SK-N-SH (cell line): ENCODE data around the gene COL4A2. TPM values are rescaled to one million over a fixed set of nuclear protein-coding genes. Genes with fewer than 3 reads are reported as not detected.
"Not testable (repeated sequence)": the region's sequence is repeated elsewhere in the genome, so short reads cannot be mapped to it uniquely, and the experiment has no call there.

ENCODE experiments used
- CTCF ChIA-PET: fragments of 300-600, 350-600 bp; formaldehyde crosslinking; extraction: SDS; loops from one replicate; lab custom pipeline; 2021; lab: Yijun Ruan, JAX
- POLR2A ChIA-PET: fragments of 350-600 bp; sonication (Branson Sonifier 250); formaldehyde crosslinking; extraction: SDS; loops from one replicate; lab custom pipeline; 2020; ENCODE audit warnings: antibody characterized with exemption, inconsistent platforms; lab: Yijun Ruan, JAX
- DNase-seq: peaks from one replicate; pipeline ENCODE4 v3.0.0; 2012
- H2AFZ ChIP-seq: fragments of 200-600 bp; sonication (generic); 2 replicates; pipeline ENCODE4 v1.8.1; 2016; ENCODE audit warnings: antibody characterized with exemption, mild to moderate bottlenecking, low read depth
- H3F3A ChIP-seq: fragments of 200-600 bp; sonication (generic); replicated peaks from 2 replicates; pipeline ENCODE3; 2016; ENCODE audit warnings: antibody characterized with exemption, mild to moderate bottlenecking; ENCODE audit not compliant: insufficient read depth
- H3K27ac ChIP-seq, 2 experiments: fragments of 200-500 bp in 1 of 2; fragments of 200-600 bp in 1 of 2; sonication (Bioruptor generic) in 1 of 2; sonication (generic), shearing (Covaris generic) in 1 of 2; 2 replicates each; pipeline versions ENCODE4 v1.5.1 to v1.6.1; 2014 to 2016; ENCODE audit warnings: low read depth in 2 of 2, inconsistent platforms in 1 of 2, low read length in 1 of 2, mild to moderate bottlenecking in 1 of 2, mixed read lengths in 1 of 2
- H3K27me3 ChIP-seq: fragments of 200-600 bp; sonication (generic), shearing (Covaris generic); 2 replicates; pipeline ENCODE4 v1.6.1; 2016; ENCODE audit warnings: mixed run types; ENCODE audit not compliant: insufficient read depth
- H3K36me3 ChIP-seq, 2 experiments: fragments of 200-500 bp in 1 of 2; fragments of 200-600 bp in 1 of 2; sonication (Bioruptor generic) in 1 of 2; sonication (generic) in 1 of 2; replicated peaks in 1 of 2; 2 replicates each; pipeline versions ENCODE3 to v1.5.1; 2014 to 2016; ENCODE audit warnings: low read length in 1 of 2, mild to moderate bottlenecking in 1 of 2; ENCODE audit not compliant: insufficient read depth in 2 of 2, control insufficient read depth in 1 of 2
- H3K4me1 ChIP-seq, 2 experiments: fragments of 200-500 bp in 1 of 2; fragments of 200-600 bp in 1 of 2; sonication (Bioruptor generic) in 1 of 2; sonication (generic), shearing (Covaris generic) in 1 of 2; 2 replicates each; pipeline versions ENCODE4 v1.5.1 to v1.6.1; 2014 to 2016; ENCODE audit warnings: low read depth in 1 of 2, low read length in 1 of 2, mixed run types in 1 of 2; ENCODE audit not compliant: insufficient read depth in 2 of 2, control insufficient read depth in 1 of 2
- H3K4me2 ChIP-seq: fragments of 200-600 bp; sonication (generic), shearing (Covaris generic); 2 replicates; pipeline ENCODE4 v1.6.1; 2017; ENCODE audit warnings: mixed run types
- H3K4me3 ChIP-seq, 2 experiments: fragments of 200-500 bp in 1 of 2; fragments of 200-600 bp in 1 of 2; sonication (Bioruptor generic) in 1 of 2; sonication (generic), shearing (Covaris generic) in 1 of 2; 2 replicates each; pipeline versions ENCODE4 v1.5.1 to v1.8.1; 2014 to 2016; ENCODE audit warnings: low read depth in 2 of 2, inconsistent platforms in 1 of 2, low read length in 1 of 2, mild to moderate bottlenecking in 1 of 2, mixed read lengths in 1 of 2, moderate library complexity in 1 of 2
- H3K79me2 ChIP-seq: fragments of 200-600 bp; sonication (generic); 2 replicates; pipeline ENCODE4 v1.8.1; 2017; ENCODE audit warnings: mild to moderate bottlenecking; ENCODE audit not compliant: insufficient read depth
- H3K9ac ChIP-seq: fragments of 200-600 bp; sonication (generic); 2 replicates; pipeline ENCODE4 v1.6.1; 2017; ENCODE audit warnings: mixed run types
- H3K9me2 ChIP-seq: fragments of 200-600 bp; sonication (generic); 2 replicates; pipeline ENCODE4 v1.6.1; 2017; ENCODE audit warnings: mixed run types
- H3K9me3 ChIP-seq: fragments of 200-600 bp; sonication (generic); 2 replicates; pipeline ENCODE4 v1.6.1; 2017; ENCODE audit warnings: mixed run types, mild to moderate bottlenecking, moderate library complexity
- H4K20me1 ChIP-seq: fragments of 200-600 bp; sonication (generic); 2 replicates; pipeline ENCODE4 v1.6.1; 2017; ENCODE audit warnings: mild to moderate bottlenecking, mixed run types; ENCODE audit not compliant: insufficient read depth
- EZH2phosphoT487 ChIP-seq: fragments of 200-600 bp; sonication (generic); IDR thresholded peaks from 2 replicates; pipeline ENCODE4 v1.6.1; 2017; ENCODE audit warnings: low read depth, mixed run types, mild to moderate bottlenecking, antibody characterized with exemption, moderate library complexity, borderline replicate concordance
- FOSL2 ChIP-seq: IDR thresholded peaks from 2 replicates; pipeline ENCODE4 v1.4.0; 2012; ENCODE audit warnings: low read depth, mild to moderate bottlenecking, moderate library complexity, borderline replicate concordance
- JUND ChIP-seq: IDR thresholded peaks from 2 replicates; pipeline ENCODE4 v1.4.0; 2012
- MXI1 ChIP-seq: IDR thresholded peaks from 2 replicates; pipeline ENCODE4 v1.6.1; 2012; ENCODE audit warnings: mild to moderate bottlenecking, low read depth, low read length, improper control_type of control experiment
- RAD21 ChIP-seq: IDR thresholded peaks from 2 replicates; pipeline ENCODE4 v1.6.1; 2012; ENCODE audit warnings: mild to moderate bottlenecking, low read length
- RCOR1 ChIP-seq: fragments of 150-350 bp; IDR thresholded peaks from 2 replicates; pipeline ENCODE4 v1.6.1; 2017; ENCODE audit warnings: antibody characterized with exemption, low read length
- SMC3 ChIP-seq: IDR thresholded peaks from 2 replicates; pipeline ENCODE4 v1.6.1; 2012; ENCODE audit warnings: low read depth, low read length, improper control_type of control experiment
- TCF12 ChIP-seq: IDR thresholded peaks from 2 replicates; pipeline ENCODE4 v1.4.0; 2012
- WGBS: methylation state at CpG from one replicate; pipeline ENCODE4 v1.1.6; 2017; ENCODE audit warnings: low lambda C conversion rate; 5-methylcytosine and 5-hydroxymethylcytosine counted together
- polyA plus RNA-seq, 3 experiments: library from polyadenylated mRNA; depleted of rRNA; stranded (reverse); fragments of >200 nt; gene quantifications; 2 replicates each; pipeline ENCODE4 v1.2.3, GENCODE V29; 2012
- TF ChIP-seq, protein P1 (sequence below): IDR thresholded peaks from 2 replicates; pipeline ENCODE4 v1.6.1; 2012; ENCODE audit warnings: mild to moderate bottlenecking, low read depth, low read length, moderate library complexity
- TF ChIP-seq, protein P2 (sequence below): fragments of 200-600 bp; sonication (generic); IDR thresholded peaks from 2 replicates; pipeline ENCODE4 v1.6.1; 2017; ENCODE audit warnings: antibody characterized with exemption, mild to moderate bottlenecking, moderate library complexity

COL4A2 gene
- polyA plus RNA-seq, 1 of the 3 experiments (the other 2 are of a cell fraction): 137 TPM

DNA sequence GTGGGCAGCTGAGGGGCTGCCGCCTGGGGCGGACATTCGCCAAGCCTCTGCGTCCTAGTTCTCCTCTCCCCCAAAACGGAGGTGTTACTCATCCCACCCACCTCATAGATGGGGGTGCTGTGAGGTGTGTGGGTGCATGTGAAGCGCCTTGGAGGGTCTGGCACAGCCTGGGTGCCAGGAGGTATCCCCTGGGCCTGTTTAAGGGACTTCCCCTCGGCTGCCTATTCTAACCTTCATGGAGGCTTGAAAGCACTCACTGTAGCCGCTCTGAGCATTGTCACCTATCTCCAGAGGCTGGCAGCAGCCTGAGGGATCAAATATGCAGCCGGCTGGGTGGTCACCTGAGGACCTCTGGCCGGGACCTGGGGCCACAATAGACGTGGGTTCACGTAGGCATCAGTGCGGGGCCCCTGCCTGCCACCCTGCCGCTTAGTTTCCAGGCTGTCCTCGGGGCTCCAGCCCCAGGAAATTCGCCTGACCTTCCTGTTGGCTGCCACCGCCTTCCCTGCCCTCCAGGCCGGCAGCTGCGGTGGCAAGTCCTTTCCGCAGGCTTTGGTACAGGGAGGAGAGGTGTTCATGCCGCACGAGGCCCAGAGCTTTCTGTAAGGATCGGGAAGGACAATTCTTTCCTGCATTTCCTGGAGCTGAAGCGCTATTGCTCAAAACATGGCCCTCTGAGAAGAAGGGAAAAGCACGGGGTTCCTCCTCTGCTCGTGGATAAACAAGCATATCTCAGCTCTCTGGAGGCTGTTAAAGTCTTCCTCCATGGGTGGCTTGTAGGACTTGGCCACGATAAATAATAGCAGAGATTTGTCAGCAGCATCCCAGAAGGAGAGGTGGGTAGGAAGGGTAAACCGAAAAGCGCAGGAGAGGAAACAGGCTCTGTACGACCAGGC lies 4.6 kb downstream of the COL4A2 start (continued):
- TF ChIP-seq RAD21 (no peak), RCOR1 (no peak), JUND (no peak), EZH2phosphoT487 (no peak), SMC3 (no peak)
- TF ChIP-seq, protein P1, sequence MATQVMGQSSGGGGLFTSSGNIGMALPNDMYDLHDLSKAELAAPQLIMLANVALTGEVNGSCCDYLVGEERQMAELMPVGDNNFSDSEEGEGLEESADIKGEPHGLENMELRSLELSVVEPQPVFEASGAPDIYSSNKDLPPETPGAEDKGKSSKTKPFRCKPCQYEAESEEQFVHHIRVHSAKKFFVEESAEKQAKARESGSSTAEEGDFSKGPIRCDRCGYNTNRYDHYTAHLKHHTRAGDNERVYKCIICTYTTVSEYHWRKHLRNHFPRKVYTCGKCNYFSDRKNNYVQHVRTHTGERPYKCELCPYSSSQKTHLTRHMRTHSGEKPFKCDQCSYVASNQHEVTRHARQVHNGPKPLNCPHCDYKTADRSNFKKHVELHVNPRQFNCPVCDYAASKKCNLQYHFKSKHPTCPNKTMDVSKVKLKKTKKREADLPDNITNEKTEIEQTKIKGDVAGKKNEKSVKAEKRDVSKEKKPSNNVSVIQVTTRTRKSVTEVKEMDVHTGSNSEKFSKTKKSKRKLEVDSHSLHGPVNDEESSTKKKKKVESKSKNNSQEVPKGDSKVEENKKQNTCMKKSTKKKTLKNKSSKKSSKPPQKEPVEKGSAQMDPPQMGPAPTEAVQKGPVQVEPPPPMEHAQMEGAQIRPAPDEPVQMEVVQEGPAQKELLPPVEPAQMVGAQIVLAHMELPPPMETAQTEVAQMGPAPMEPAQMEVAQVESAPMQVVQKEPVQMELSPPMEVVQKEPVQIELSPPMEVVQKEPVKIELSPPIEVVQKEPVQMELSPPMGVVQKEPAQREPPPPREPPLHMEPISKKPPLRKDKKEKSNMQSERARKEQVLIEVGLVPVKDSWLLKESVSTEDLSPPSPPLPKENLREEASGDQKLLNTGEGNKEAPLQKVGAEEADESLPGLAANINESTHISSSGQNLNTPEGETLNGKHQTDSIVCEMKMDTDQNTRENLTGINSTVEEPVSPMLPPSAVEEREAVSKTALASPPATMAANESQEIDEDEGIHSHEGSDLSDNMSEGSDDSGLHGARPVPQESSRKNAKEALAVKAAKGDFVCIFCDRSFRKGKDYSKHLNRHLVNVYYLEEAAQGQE: no peak
- TF ChIP-seq, all 33 proteins: peak for 0

DNA sequence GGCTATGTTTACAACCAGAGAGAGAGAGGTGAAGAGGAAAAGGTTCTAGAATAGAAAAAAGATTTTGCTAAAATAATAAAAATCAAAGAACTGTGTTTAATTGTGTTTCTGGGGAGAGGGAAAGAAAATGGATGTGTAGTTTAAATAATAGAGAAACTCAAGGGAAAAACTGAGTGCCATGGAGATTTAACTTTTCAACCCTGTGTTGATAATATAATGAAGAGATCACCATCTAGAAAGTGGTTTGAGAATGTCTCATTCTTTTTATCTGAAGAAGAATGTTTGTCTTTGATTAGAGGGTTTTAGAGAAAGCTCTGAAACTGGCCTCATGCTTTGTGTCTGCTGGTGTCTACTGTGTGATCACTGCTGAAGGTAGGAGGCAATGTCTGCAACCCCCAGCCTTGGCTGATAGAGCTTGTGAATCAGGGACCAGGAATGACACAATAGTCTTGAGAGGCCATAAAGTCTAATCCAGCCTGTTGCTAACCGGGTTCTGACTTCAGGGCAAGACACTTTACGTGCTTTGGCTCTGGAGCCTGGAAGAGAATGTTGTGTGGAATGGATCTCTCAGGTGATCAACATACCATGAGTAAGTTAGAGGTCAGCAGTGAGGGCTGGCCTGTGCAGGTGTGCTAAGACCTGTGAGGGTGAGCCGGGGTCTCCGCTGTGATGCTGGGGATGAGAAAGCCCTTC lies 5.4 kb downstream of the COL4A2 start:
- POLR2A ChIA-PET: no interaction called here
- no peak for DNase-seq
- peaks cover 2 to 19% of the 10 kb centered on the region in 2 experiments for H3K36me3 ChIP-seq

DNA sequence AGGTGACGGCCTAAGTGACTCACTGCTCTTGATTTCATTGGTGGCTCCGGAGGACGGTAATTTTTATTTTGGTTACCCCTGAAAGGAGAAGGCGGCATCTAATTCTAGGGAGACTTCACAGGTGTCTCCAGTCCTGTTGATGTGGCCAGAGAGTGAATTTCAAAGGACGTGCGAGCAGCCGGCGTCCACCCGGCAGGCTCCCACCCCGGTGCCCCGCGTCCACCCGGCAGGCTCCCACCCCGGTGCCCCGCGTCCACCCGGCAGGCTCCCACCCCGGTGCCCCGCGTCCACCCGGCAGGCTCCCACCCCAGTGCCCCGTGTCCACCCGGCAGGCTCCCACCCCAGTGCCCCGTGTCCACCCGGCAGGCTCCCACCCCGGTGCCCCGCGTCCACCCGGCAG lies 6.2 kb downstream of the COL4A2 start:
- H3K27ac ChIP-seq, H3K9me2 ChIP-seq, H2AFZ ChIP-seq, POLR2A ChIA-PET, H4K20me1 ChIP-seq, H3K9ac ChIP-seq, H3K9me3 ChIP-seq, DNase-seq, H3K4me2 ChIP-seq, H3K4me3 ChIP-seq, H3K27me3 ChIP-seq: not testable (repeated sequence)
- CTCF ChIA-PET: interaction anchor here (1.0 to 1.1 kb wide), 2 partner anchors 10 to 103 kb away, joined by 3 read pairs; no protein-coding TSS in a partner anchor
- WGBS: 95% methylated on average over 10 of the region's 29 CpGs
- Histone ChIP-seq H3K36me3 (peaks cover 2 to 19% of the 10 kb centered on the region in 2 experiments), H3F3A (peaks cover 37% of the 10 kb centered on the region), H3K79me2 (peaks cover 95% of the 10 kb centered on the region), H3K4me1 (peaks cover 16 to 29% of the 10 kb centered on the region in 2 experiments; a peak in 3 of 4 replicates)

More for the DNA sequence above, 5.4 kb downstream of the COL4A2 start:
- Histone ChIP-seq H3F3A (peaks cover 32% of the 10 kb centered on the region), H3K27me3 (no peaks in the 10 kb centered on the region), H3K27ac (peak overlapping the region in 1 of 2 experiments; percentile 48; a peak in 2 of 4 replicates), H3K4me3 (peak overlapping the region in 1 of 2 experiments; percentile 15; a peak in 1 of 4 replicates), H3K4me2 (peak overlapping the region; percentile 54), H3K9me2 (no peaks in the 10 kb centered on the region), H2AFZ (no peak overlapping the region), H4K20me1 (no peaks in the 10 kb centered on the region), H3K9me3 (no peaks in the 10 kb centered on the region), H3K4me1 (peaks cover 22 to 29% of the 10 kb centered on the region in 2 experiments; a peak in 3 of 4 replicates), H3K9ac (peak overlapping the region; percentile 14; the same call in 1 of the 2 replicates), H3K79me2 (peaks cover 95% of the 10 kb centered on the region)
- TF ChIP-seq, protein P2, sequence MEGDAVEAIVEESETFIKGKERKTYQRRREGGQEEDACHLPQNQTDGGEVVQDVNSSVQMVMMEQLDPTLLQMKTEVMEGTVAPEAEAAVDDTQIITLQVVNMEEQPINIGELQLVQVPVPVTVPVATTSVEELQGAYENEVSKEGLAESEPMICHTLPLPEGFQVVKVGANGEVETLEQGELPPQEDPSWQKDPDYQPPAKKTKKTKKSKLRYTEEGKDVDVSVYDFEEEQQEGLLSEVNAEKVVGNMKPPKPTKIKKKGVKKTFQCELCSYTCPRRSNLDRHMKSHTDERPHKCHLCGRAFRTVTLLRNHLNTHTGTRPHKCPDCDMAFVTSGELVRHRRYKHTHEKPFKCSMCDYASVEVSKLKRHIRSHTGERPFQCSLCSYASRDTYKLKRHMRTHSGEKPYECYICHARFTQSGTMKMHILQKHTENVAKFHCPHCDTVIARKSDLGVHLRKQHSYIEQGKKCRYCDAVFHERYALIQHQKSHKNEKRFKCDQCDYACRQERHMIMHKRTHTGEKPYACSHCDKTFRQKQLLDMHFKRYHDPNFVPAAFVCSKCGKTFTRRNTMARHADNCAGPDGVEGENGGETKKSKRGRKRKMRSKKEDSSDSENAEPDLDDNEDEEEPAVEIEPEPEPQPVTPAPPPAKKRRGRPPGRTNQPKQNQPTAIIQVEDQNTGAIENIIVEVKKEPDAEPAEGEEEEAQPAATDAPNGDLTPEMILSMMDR: 0 out of 2 replicates have a peak, but pooled peaks have one; percentile 8
- peak; percentile 14; the same call in 1 of the 2 replicates for TF ChIP-seq FOSL2
- no peak for TF ChIP-seq MXI1
- peak; percentile 9; the same call in 1 of the 2 replicates for TF ChIP-seq TCF12
- 95% methylated on average over 4 of the region's 4 CpGs for WGBS
- CTCF ChIA-PET: interaction anchor here (0.7 to 1.1 kb wide), 3 partner anchors 10 to 103 kb away, joined by 3 read pairs; no protein-coding TSS in a partner anchor

DNA sequence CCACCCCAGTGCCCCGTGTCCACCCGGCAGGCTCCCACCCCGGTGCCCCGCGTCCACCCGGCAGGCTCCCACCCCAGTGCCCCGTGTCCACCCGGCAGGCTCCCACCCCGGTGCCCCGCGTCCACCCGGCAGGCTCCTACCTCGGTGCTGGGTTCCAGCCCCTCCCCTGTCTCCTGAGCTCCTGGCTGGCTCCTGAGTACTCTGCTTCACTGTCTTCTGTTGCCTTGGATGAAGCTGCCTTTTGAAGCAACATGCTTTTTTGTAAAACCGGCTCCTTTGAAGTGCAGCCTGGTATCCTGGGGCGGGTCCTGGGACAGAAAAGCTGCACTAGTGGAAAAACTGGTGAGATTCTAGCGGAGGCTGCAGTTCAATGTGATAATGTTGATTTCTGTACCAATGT lies 6.6 kb downstream of the COL4A2 start:
- peaks cover 13 to 30% of the 10 kb centered on the region in 2 experiments; a peak in 3 of 4 replicates for H3K4me1 ChIP-seq
- H2AFZ ChIP-seq, H3K9me3 ChIP-seq, CTCF ChIA-PET, H3K27ac ChIP-seq, H3K9ac ChIP-seq, H3K27me3 ChIP-seq, POLR2A ChIA-PET, DNase-seq, H3K4me3 ChIP-seq, H3K4me2 ChIP-seq, H4K20me1 ChIP-seq, H3K9me2 ChIP-seq: not testable (repeated sequence)
- 78% methylated on average over 9 of the region's 16 CpGs for WGBS
- peaks cover 95% of the 10 kb centered on the region for H3K79me2 ChIP-seq
- H3F3A ChIP-seq: peaks cover 41% of the 10 kb centered on the region
- peaks cover 2 to 19% of the 10 kb centered on the region in 2 experiments for H3K36me3 ChIP-seq
